ENCODE data around the gene YBX2.

DNA sequence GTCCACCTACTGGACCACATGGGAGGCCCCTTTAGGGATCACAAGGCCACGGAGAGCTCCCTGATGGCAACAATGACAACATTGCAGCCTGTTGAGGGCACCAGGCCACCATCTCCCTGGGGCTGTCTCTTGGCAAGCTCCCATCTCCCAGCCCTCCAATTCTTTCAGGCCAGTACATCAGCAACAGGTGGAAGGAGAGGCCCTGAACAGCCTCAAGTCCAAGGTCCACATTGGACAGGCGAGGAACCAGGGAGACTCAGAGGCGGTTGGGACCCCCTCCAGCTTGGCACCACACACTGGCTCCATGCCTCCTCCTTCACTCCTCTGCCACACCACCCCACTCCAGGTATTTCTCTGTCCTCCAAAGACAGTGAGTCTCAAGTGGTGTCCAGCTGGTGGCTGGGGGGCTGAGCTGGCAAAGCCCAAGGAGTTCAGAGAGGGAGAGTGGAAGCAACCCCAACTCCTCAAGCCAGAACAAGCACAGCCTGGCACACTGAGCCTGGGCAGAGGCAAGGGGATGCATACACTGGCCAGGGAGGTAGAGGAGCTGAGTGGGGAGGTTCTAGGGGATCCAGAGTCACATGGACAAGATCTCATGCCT is 40.6 kb upstream of the YBX2 start:
- TF ChIP-seq, protein P1, sequence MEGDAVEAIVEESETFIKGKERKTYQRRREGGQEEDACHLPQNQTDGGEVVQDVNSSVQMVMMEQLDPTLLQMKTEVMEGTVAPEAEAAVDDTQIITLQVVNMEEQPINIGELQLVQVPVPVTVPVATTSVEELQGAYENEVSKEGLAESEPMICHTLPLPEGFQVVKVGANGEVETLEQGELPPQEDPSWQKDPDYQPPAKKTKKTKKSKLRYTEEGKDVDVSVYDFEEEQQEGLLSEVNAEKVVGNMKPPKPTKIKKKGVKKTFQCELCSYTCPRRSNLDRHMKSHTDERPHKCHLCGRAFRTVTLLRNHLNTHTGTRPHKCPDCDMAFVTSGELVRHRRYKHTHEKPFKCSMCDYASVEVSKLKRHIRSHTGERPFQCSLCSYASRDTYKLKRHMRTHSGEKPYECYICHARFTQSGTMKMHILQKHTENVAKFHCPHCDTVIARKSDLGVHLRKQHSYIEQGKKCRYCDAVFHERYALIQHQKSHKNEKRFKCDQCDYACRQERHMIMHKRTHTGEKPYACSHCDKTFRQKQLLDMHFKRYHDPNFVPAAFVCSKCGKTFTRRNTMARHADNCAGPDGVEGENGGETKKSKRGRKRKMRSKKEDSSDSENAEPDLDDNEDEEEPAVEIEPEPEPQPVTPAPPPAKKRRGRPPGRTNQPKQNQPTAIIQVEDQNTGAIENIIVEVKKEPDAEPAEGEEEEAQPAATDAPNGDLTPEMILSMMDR (IDR thresholded peaks at IDR 0.05): no peak
- no peak for TF ChIP-seq POLR2A (IDR thresholded peaks at IDR 0.05)

Data from thyroid gland (tissue), 4 donors.